Stimulated activated CD4-positive, alpha-beta T cell treated with anti-CD3 and anti-CD28 coated beads, Interleukin-12 subunit alpha, Interleukin-12 subunit beta, amount 100 ng/mL, for 48 hours (primary cell): ENCODE results near the gene EXD3.

Experiments used
- DNase-seq, 3 donors: peaks; one replicate each; pipeline ENCODE4 v3.0.0-alpha.2; 2020; ENCODE audit warnings: low read depth in 2 of 3, low spot score in 1 of 3

Gene EXD3

DNA sequence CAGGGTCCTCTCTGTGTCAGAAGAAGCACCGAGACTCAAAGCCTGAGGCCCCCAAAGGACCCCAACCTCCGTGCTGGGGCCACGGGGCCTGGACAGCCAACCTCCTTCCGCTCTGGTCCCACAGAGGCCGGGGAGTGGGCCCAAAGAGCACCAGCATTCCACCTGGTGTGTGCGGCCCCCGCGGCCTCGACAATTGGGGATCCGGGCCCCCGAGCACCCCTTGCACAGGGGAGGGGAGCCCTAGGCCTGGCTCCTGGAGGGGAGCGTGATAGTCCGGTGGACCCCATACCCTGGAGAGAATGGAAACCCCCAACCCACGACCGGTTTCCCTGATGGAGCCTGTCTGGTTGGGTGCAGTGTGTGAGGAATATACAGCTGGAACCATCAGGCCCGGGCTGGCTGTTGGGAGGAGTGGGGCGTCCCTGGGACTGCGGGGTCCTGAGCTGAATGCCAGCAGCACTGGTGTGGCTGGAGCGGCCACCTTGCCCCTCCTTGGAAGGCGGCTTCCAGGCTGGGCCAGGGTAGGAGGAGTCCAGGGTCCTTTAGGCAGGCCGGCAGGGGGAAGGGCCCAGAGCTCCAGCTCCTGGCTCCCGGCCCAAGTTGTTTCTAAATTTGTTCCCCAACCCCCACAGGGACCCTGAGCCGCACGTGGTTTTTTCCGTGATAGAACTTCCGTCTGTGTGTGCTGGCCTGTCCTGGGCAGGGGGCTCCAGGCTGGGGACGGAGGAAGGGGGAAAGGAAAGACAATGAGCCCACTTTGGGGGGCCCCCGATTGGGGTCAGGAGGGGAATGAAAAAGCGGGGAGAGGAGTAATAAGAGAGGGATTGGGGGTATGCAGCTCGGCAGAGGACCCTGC, 146.3 kb downstream of the EXD3 start:
- no peak for DNase-seq

DNA sequence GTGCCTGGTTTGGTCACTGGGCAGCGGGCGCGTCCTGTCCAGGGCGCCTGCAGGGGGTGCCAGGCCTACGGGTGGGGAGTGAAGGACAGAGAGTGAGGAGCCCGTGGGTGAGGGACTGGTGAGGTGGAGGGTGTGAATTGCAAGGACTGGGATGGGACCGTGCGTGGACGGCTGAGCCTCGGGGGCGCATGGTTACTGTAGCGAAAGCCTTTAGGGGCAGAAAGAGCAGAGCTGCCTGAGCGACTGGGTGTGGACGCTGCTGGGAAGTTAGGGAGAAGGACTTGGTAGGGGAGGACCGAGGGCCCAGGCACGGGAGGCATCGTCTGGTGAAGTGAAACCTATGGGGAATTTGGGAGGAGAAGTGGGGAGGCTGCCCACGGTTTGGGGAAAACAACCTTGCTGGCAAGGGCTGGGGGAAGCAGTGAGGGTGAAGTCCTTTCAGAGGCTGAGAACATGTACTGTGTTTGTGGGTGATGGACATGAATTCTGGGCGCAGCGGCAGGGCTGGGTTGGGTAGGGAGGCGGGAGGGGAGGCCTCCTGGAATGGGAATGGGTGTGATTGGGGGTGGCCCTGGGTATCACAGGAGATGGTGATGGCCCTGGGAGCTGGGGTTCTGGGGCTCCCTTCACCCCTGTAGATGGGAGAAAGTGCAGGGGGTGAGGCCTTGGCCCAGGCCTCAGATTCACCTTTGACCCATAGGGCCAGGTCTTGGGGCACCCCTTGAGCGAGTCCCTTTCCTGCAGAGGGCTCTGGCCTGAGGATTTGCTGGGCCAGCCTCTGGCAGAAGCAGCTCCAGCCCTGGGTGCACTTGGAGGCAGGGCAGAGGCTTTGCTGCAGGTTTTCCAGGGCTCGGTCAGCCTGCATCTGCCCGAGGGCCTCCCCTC, 147.1 kb downstream of the EXD3 start:
- no peak for DNase-seq

DNA sequence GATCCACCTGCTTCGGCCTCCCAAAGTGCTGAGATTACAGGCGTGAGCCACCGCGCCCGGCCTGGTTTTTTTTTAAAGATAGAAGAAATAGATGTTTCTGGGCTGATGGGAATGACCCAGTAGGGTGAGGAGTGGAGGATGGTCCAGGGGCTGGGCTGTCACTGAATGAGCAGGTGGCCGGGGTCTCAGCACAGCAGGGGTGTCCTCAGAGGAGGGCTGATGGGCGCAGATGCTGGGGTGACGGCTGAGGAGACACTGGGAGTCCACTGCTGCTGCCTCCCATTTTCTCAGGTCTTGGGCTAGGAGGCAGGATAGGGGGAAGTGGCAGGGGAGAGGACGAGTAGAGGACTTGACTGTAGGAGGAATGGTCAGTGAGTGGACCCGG, 147.8 kb downstream of the EXD3 start:
- no peak for DNase-seq

DNA sequence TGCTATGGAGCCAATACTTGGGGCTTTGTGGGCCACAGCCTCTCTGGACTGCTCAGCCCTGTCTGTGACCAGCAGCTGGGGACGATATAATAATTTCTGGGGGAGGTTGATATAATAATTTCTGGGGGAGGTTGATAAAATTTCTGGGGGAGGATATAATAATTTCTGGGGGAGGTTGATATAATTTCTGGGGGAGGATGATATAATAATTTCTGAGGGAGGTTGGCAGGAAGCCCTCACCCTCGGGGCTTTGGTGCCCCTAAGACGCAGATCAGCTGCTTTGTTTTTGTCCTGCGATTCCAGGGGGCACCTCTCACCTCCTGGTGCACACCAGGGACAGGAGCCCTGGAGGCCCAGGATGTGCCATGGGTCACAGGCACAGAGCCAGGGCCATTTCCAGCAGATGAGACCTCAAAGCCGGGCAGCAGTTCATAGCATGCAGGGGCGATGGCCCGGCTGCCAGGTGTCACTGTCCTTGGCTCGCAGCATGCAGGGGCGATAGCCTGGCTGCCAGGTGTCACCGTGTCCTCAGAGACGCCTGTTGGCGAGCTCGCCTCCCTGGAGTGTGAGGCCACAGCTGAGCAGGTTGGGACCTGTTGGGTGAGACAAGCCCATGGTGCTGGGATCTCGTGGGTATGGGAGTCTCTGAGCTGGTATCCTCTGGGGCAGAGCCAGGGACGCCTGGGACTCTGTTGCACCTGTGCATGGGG, 149.2 kb downstream of the EXD3 start:
- DNase-seq: no peak

DNA sequence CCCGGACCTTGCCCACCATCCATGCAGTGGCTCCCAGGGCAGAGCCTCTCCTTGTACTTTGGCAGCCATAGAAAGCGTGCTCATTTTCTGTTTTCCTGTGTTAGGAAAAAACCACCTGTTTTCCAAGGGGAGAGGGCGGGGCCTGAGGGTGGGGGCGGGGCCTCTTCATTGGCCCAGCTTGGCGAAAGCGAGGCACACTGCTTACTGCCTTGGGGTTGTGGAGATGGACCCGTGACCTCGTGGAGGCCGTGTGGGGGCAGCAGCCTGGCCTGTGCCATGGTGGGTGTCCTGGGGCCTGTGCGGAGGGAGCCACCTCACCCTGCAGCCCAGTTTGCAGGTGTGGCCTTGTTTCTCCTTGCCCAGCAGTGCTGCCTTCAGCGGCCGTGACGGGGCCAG, 149.9 kb downstream of the EXD3 start:
- DNase-seq: no peak

DNA sequence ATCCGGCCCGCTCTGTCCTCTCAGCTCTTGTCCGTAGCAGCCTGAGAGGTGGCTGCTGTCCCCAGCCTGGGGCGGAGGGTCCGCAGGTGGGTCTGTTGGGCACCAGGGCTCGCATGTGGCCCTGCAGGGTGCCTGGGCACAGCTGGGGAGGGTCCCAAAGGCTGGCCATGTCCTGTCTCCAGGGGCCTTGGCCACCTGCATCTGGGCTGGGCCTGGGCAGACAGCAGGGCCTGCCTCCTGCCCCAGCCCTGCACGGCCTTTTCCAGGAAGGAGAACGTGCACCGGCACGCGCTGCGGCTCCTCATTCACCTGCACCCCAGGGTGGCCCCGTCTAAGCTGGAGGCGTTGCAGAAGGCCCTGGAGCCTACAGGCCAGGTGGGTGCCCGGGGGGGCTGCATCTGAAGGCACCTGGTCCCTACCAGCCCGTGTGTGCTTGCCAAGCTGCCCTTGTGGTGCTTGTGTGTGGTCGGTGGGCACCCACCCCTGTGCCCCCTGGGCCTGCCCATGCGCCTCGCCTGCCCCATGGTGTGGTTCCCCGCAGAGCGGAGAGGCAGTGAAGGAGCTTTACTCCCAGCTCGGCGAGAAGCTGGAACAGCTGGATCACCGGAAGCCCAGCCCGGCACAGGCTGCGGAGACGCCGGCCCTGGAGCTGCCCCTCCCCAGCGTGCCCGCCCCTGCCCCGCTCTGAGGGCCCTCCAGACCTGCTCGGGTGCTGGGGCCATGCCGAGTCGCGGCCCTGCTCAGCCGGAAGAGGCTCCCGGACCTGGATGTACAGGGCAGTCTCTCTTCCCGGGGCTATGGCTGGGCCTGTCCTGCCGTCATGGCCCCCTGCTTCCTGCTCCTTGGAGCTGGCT, 150.5 kb downstream of the EXD3 start:
- DNase-seq: no peak

DNA sequence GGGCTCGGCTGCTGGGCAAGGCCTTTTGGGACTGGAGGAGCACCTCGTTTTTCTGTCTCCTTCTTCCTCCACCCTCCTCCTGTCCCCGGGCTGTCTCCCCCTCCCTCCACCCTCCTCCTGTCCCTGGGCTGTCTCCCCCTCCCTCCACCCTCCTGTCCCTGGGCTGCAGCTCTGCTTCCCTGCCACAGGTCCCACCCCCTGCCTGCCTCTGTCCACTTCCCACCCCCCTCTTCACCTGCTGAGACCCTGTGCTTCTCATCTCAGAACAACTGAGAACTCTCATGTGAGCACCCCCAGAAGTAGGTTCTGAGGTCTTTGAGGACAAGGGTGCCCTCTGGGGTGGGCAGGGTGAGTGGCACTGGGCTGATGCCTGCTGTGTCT, 151.3 kb downstream of the EXD3 start:
- no peak for DNase-seq

DNA sequence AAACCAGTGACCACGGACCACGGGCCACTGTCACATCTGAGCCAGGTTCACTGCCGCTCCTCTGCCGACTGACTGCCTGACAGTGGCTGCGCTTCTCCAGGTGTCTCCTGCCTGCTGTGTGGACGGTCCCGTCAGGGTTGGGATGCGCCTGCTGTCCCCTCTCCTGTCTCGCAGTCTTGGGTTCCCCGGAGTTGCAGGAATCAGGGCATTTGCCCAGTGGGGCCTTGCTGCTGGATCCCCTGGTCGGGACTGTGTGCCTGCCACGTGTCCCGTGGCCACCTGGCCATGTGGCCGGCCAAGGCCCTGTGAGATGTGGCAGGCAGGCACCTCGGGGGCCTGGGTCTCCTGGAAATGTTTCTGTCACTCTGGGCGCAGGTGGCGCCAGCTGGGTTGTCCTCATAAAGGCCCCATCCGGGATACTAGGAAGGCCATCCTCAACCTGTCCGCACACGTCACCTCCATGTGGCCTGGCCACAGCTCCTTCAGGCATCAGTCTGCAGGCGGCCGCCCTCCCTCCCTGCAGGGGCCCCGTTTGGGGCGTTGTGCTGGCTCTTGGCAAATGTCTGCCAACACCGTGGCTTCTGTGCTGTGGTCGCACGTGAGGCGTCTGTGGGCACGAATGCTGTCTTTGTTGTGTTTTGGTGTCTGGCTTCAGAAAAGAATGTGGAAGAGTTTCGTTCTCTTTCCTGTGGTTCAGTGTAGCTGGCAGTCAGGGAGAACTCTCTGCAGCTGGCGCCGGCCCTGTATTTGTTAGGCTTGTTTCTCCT, 151.8 kb downstream of the EXD3 start:
- DNase-seq: no peak

DNA sequence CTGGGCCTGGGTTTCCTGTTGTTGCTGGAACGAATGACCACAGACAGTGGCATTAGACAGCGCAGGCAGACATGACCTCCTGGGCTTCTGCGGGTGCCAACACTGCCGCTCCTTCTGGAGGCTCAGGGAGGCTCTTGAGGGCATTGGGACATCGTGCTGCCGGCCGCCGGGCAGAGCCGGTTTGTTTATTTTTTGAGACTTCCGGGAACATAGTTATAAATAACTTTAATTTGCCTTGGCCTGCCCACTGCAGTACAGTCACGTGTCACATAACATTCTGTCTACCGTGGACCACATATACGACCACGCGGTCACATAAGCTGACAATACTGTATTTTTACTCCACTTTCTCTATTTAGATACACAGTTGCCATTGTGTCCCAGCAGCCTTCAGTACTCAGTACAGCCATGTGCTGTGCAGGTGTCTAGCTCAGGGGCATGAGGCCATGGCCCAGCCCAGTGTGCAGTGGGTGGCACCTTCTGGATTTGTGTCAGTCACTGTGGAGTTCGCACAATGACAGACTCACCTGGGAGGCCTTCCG, 153.7 kb downstream of the EXD3 start:
- DNase-seq: no peak

DNA sequence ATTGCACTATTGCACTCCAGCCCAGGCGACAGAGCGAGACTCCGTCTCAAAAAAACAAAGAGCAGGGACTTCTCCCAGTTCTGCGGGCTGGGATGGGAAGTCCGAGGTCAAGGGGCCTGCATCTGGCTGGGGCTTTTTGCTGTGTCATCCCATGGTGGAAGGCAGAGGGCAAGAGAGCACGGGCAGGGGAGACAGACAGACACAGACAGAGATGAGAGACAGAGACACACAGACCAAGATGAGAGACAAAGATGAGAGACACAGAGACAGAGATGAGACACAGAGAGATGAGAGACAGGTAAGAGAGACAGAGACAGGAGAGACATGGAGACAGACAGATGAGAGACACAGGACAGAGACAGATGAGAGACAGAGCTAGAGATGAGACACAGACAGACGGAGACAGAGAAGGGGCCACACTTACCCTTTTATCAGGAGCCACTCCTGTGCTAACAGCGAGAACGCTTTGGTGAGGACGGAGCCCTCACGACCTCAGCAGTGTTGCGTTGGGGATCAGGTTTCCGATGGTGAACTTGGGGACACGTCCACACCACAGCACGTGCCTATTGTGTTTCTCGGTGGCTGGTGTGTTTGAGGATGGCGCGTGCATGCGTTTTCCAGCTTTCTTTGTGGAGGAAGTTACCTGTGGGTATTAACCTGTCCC, 154.3 kb downstream of the EXD3 start:
- no peak for DNase-seq

DNA sequence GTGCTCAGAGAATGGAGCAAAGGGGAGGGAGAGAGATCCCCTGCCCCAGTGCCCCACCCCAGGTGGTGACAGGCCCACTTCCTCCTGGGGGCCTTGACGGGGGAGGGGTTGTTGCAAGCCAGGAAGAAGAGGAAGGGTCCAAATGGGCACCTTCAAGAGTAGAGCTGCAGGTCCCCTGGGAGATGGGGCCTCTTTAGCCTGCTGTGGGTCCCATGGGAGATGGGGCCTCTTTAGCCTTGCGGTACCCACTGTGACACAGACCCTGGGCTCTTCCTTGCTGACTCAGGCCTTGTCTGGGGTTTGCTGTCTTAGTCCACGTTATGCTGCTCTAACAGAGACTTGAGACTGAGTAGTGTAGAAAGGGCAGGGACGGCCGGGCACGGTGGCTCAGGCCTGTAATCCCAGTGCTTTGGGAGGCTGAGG, 155.0 kb downstream of the EXD3 start:
- DNase-seq: no peak

DNA sequence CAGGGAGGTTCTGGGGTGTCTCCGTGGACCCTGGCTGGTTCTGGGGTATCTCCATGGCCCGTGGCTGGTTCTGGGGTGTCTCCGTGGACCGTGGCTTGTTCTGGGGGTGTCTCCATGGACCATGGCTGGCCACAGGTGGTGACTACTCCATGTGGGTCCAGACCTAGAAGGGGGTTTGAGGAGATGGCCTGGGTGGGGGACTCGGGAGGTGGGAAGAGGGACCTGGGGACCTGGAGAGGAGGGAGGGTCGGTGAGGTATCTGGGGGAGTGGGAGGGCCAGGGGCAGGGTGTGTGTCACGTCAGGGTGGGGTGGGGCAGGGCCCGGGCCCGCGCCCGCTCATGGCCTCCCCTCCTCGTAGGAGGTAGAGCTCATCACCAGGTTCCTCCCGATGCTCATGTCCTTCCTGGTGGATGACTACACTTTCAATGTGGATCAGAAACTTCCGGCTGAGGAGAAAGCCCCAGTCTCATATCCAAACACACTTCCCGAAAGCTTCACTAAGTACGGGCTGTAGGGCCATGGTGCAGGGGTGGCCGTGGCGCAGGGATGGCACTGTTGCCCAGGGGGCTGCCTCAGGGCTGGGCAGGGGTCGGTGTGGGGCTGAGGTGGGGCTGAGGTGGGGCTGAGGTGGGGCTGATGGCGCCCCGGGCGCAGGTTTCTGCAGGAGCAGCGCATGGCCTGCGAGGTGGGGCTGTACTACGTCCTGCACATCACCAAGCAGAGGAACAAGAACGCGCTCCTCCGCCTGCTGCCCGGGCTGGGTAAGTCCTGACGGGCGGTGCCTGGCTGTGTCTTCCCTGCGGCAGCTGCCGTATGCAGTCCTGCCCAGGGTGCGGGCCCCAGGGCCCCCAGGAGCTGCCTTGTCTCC, 156.1 kb downstream of the EXD3 start:
- DNase-seq: no peak

DNA sequence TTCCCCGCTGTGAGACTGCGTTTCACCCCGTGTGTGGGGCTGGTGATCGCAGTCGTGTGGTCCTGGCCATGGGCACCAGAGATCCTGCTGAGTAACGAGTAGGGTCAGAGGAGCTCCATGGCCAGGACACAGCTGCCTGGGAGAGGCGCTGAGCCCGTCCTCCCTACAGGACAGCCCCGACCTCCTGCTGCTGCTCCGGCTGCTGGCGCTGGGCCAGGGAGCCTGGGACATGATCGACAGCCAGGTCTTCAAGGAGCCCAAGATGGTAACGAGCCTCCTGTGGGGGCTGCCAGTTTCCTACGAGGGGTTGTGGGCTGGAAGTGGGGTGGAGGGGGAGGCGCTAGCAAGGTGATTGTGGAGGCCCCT, 156.8 kb downstream of the EXD3 start:
- no peak for DNase-seq

DNA sequence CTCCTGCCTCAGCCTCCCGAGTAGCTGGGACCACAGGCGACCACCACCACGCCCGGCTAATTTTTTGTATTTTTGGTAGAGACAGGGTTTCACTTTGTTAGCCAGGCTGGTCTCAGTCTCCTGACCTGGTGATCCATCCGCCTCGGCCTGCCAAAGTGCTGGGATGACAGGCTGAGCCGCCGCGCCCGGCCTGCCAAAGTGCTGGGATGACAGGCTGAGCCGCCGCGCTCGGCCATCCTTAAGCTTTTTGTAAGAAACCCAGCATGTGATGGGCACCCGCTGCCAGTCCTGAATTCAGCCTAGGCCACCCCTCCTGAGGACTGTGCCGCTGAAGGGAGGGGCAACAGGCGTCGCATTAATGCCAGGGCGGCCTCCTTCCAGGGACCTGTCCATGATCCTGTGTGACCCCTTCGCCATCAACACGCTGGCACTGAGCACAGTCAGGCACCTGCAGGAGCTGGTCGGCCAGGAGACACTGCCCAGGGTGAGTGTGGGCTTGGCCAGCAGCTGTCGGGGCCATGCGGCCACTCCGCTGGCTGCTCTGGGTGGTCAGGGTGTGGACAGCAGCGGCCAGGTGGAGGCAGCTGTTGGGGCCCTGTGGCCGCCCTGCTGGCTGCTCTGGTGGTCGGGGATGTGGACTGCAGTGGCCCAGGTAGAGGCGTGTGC, 157.3 kb downstream of the EXD3 start:
- DNase-seq: no peak

DNA sequence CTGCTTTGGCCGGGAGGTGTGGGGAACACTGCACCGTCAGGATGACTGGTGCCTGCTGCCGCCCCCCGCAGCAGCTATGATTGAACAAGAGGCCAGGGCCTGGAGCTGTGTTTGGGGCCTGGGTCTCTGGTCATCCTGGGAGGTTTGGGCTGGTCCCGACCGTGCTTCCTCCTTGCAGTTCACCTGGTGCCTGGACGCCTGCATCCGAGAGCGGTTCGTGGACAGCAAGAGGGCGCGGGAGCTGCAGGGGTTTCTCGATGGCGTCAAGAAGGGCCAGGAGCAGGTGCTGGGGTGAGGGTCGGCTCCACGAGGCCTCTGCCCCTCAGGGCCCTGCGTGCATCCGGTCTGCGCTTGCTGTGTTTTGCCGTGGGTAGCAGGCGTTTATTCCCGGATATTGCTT, 158.9 kb downstream of the EXD3 start:
- DNase-seq: no peak

DNA sequence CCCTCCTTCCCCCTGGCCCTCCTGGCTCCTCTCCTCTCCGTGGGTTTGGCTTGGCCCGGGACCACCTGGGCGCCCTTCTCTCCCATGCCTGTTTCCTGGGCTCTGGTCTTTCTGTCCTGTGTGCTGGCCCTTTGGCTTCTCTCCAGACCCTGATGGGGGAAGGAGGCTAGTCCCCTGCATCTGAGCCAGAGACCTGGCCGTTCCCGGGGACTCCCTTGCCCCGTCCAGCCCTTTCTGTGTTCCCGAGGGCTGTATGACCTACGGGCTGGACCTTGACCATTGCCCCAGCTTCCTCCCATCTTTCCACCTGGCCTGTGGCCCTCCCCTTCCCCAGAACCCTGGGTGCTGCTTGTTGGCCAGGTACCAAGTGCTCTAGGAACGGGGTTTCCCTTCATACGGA, 159.5 kb downstream of the EXD3 start:
- no peak for DNase-seq

DNA sequence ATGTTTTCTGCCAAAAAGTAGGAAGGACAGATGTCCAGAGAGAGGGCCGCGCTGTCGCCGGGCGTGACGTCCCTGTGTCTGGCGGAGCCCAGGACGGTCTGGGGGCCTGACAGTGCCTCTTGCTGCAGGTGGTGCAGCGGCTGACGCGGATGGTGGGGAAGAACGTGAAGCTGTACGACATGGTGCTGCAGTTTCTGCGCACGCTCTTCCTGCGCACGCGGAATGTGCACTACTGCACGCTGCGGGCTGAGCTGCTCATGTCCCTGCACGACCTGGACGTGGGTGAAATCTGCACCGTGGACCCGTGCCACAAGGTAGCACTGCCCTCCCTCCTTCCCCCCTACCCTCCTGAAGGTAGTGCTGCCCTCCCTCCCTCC, 160.1 kb downstream of the EXD3 start:
- no peak for DNase-seq
